Measurements from ENCODE around the gene USP24.

GRCh38 chr1:55167224-55167871 lies 47.8 kb downstream of the USP24 start:
- TF ChIP-seq CTCF (conservative IDR thresholded peaks at IDR 0.05): no peak
- no peak for TF ChIP-seq ZFX (IDR thresholded peaks at IDR 0.05)

All from C4-2B (cell line).